Fibroblast of mammary gland (primary cell): ENCODE data around the gene PLA2G4D.

Source experiments
- DNase-seq: peaks from one replicate; pipeline ENCODE4 v3.0.0-alpha.2; 2010; ENCODE audit warnings: low read depth
- H3K4me3 ChIP-seq: 2 replicates; pipeline ENCODE4 v1.5.1; 2011; ENCODE audit warnings: low read depth, mild to moderate bottlenecking, low read length, moderate library complexity; ENCODE audit not compliant: control insufficient read depth
- TF ChIP-seq, protein P1 (sequence below): conservative IDR thresholded peaks from 2 replicates; pipeline ENCODE4 v1.5.1; 2011; ENCODE audit warnings: low read depth, low read length, inconsistent platforms; ENCODE audit not compliant: control insufficient read depth, insufficient read depth

PLA2G4D gene

DNA sequence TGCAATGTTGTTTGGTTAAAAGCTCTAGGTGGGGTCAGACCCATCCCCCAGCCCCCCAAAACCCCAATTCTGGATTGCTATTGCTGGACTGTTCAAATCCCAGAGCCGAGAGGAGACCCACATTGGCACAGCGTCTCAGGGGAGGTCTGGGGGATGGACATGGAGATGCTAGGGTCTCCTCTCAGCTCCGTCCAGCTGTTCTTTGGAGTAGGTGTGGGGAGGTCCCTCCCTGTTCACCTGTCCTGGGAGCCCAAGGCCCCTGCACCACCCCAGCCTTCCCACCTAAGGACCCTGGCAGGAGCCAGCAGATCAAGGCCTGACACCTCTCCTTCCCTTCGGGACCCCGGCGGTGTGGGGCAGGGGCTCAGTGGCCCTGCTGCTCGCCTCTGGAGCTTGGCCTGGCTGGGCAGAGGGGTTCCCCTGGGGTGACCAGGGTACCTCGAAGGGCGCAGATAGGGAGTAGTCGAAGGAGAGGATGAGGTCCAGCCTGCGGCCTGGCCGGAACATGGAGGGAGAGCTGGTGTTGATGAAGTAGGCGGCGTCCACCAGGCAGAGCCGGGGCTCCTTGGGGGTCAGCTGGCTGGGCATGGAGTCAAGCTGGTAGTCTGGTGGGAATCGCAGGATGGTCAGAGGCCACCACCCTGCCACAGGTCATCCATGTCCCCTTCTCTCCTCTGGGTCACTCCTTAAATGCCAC lies 23.9 kb downstream of the PLA2G4D start:
- TF ChIP-seq, protein P1, sequence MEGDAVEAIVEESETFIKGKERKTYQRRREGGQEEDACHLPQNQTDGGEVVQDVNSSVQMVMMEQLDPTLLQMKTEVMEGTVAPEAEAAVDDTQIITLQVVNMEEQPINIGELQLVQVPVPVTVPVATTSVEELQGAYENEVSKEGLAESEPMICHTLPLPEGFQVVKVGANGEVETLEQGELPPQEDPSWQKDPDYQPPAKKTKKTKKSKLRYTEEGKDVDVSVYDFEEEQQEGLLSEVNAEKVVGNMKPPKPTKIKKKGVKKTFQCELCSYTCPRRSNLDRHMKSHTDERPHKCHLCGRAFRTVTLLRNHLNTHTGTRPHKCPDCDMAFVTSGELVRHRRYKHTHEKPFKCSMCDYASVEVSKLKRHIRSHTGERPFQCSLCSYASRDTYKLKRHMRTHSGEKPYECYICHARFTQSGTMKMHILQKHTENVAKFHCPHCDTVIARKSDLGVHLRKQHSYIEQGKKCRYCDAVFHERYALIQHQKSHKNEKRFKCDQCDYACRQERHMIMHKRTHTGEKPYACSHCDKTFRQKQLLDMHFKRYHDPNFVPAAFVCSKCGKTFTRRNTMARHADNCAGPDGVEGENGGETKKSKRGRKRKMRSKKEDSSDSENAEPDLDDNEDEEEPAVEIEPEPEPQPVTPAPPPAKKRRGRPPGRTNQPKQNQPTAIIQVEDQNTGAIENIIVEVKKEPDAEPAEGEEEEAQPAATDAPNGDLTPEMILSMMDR: no peak
- H3K4me3 ChIP-seq: no peak overlapping the region
- no peak for DNase-seq

DNA sequence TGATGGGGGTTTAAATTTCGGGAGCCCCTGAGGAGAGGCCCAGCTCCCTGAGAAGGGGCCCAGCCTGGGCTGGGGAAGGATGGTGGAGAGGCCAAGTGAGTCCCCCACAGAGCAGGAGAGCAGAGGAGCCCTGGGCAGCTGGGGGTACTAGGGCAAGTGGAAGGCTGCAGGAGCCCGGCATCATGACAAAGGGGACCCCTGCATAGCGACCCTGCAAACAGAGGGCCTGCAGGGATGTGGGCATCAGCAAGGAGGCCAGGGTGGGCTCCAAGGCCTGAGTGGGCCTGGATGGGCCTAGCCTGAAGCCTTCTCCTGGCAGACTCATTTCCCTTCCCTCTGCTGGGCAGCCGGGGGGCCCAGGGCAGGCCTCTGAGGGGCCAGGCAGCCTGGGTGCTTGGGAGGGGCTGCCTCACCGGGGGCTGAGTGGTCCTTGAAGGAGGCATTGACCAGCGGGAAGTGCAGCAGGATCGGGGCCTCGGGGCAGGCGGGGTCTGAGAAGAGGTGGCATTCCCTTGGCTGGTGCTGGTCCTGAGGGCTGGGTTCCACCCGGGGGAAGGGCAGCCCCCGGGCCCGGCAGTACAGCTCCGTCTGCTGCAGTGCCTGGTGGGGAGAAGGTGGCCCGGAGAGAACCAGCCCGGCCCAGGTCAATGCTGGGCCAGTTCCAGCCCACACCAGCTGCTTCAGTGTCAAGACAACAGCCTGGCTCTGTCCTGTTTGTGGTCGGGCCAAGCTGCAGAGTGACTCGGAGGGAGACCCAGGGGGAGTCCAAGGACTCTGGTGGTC lies 24.7 kb downstream of the PLA2G4D start:
- TF ChIP-seq, protein P1: no peak
- no peak for DNase-seq
- H3K4me3 ChIP-seq: no peak overlapping the region

DNA sequence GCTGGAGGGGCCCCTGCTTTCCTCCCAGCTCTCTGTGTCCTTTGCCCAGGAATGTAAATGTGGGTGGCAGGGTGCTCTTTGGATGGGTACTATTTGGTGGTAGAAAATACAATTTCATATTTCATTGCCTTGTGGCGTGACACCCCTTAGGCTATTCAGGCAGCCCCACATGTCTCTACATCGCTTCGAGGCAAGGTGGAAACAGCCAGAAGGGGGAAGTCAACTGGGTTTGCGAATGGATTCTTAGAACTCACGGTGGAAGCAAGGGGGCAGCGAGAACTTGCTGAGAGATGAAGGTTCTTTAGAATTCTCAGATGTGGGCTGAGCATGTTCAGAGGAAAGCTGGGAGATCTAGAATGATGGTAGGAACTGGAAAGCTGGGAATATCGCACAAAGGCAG lies 25.3 kb downstream of the PLA2G4D start:
- DNase-seq: no peak
- TF ChIP-seq, protein P1: no peak
- no peak overlapping the region for H3K4me3 ChIP-seq

DNA sequence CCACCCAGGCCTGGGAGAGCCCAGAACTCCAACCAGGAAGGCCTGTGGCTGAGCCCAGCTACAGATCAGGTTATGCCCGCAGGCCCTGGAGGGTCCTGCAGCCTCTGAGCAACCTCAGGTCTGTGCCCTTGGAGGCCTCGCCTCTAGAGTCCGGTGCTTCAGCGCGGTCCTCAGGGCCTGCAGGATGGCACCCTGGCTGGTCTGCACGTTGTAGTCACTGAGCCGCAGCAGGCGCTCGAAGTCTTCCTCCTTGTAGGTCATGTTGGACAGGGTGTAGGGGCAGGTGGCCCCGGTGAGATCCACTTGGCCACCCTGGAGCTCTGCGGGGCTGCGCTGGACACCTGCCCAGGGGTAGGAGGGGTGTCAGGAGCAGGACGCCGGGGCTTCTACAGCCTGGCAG lies 25.8 kb downstream of the PLA2G4D start:
- no peak overlapping the region for H3K4me3 ChIP-seq
- TF ChIP-seq, protein P1: no peak
- DNase-seq: no peak

DNA sequence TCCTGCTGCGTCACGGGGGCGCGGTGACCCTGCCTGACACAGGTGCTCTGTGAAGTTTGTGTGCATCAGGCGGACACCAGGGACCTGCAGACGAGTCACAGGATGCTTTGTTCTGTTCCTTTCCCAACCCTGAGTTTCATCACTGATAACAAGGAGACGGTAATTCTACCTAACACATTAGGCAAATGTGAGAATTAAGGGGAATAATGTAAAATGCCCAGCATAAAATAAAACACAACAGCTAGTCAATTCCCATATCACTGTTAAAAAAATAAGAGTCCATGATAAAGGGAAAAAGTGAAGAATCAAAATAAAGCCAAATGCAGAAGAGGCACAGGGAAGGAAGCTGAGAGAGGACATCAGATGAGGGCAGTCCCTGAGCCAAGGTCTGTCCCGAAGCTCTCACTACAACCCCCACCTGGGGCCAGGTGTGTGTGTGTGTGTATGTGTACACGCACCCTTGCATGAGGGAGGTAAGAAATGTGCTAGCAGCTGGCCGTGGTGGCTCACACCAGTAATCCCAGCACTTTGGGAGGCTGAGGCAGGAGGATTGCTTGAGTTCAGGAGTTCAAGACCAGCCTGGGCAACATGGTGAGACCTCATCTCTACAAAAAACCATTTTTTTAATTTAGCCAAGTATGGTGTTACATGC lies 27.5 kb downstream of the PLA2G4D start:
- TF ChIP-seq, protein P1: no peak
- H3K4me3 ChIP-seq: no peak overlapping the region
- DNase-seq: no peak

DNA sequence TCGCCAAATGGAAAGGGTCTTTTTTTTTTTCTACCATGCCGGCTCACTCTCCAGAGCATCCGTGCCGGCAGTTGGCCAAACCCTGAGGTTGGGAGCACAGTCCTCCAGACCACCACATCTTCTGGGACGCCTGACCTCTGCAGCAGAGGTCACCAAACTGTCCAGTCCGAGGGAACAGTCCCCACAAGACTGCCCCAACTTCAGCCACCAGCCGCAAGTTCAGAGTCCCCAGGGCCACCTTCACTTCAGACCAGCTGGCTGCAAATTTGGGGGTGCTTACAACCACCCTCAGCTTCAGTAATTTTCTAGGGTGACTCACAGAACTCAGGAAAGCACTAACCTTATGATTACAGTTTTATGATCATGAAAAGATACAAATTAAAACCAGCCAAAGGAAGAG lies 28.9 kb downstream of the PLA2G4D start:
- TF ChIP-seq, protein P1: no peak
- DNase-seq: no peak
- no peak overlapping the region for H3K4me3 ChIP-seq
